ENCODE measurements around the gene SLC13A5. TPM values are rescaled to one million over a fixed set of nuclear protein-coding genes. Genes with fewer than 3 reads are reported as not detected.

Gene SLC13A5
- total RNA-seq, 1 experiment from 2014 or later = 0.07 TPM

GRCh38 chr17:6698004-6698403 is 15.2 kb downstream of the SLC13A5 start (continued):
- no peak for TF ChIP-seq FOSL1 (IDR thresholded peaks at IDR 0.05; ENCODE audit: low read depth)
- TF ChIP-seq, protein P1, sequence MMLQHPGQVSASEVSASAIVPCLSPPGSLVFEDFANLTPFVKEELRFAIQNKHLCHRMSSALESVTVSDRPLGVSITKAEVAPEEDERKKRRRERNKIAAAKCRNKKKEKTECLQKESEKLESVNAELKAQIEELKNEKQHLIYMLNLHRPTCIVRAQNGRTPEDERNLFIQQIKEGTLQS (IDR thresholded peaks at IDR 0.05) = no peak
- no peak for TF ChIP-seq JUND (IDR thresholded peaks at IDR 0.05)
- TF ChIP-seq, protein P2, sequence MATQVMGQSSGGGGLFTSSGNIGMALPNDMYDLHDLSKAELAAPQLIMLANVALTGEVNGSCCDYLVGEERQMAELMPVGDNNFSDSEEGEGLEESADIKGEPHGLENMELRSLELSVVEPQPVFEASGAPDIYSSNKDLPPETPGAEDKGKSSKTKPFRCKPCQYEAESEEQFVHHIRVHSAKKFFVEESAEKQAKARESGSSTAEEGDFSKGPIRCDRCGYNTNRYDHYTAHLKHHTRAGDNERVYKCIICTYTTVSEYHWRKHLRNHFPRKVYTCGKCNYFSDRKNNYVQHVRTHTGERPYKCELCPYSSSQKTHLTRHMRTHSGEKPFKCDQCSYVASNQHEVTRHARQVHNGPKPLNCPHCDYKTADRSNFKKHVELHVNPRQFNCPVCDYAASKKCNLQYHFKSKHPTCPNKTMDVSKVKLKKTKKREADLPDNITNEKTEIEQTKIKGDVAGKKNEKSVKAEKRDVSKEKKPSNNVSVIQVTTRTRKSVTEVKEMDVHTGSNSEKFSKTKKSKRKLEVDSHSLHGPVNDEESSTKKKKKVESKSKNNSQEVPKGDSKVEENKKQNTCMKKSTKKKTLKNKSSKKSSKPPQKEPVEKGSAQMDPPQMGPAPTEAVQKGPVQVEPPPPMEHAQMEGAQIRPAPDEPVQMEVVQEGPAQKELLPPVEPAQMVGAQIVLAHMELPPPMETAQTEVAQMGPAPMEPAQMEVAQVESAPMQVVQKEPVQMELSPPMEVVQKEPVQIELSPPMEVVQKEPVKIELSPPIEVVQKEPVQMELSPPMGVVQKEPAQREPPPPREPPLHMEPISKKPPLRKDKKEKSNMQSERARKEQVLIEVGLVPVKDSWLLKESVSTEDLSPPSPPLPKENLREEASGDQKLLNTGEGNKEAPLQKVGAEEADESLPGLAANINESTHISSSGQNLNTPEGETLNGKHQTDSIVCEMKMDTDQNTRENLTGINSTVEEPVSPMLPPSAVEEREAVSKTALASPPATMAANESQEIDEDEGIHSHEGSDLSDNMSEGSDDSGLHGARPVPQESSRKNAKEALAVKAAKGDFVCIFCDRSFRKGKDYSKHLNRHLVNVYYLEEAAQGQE (IDR thresholded peaks at IDR 0.05; ENCODE audit: low read depth) = no peak
- no peak for TF ChIP-seq ZNF274 (IDR thresholded peaks at IDR 0.05; ENCODE audit: low read depth, low read length)
- TF ChIP-seq EZH2phosphoT487 (IDR thresholded peaks at IDR 0.05; ENCODE audit: borderline replicate concordance) = no peak
- TF ChIP-seq TCF7L2 (IDR thresholded peaks at IDR 0.05; ENCODE audit: borderline replicate concordance, extremely low read depth, insufficient read depth, insufficient read length) = no peak
- no peak for TF ChIP-seq EGR1 (IDR thresholded peaks at IDR 0.05; ENCODE audit: low read depth)

DNA sequence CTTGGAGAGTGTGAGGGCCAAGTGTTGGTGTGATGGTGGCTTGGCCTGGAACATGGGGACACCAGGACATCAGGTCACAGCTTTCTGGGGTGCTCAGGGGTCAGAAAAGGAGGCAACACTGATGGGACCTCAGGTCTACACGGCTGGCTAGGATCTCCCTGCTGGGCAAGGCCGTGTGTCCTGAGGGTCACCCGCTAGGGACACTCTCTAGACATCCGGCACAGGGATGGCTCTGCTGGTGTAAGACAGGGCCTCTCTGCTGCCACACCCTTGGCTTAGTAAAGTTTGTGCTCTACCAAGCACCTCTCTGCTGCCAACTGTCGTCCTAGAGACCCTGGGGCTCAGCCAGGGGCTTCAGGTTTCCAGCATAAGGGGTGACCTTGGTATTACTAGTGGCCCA is 16.3 kb downstream of the SLC13A5 start:
- ChIA-PET CTCF (no interaction called here), RAD21 (ENCODE audit: low non-redundant PET in 1 of 2, low total read pairs in 2 of 2, uncharacterized antibody in 2 of 2, unreplicated experiment in 2 of 2) (no interaction called here)
- TF ChIP-seq CTCF (IDR thresholded peaks at IDR 0.05 in 2 of 3, conservative IDR thresholded peaks at IDR 0.05 in 1 of 3; ENCODE audit: borderline replicate concordance in 1 of 3, insufficient read depth in 1 of 3, low read depth in 2 of 3, low read length in 2 of 3) = no peak
- TF ChIP-seq CBX3 (IDR thresholded peaks at IDR 0.05; ENCODE audit: low read depth) = no peak
- no peak for TF ChIP-seq POLR2AphosphoS5 (IDR thresholded peaks at IDR 0.05; ENCODE audit: low read depth, low read length)
- no peak for TF ChIP-seq EZH2 (IDR thresholded peaks at IDR 0.05)
- TF ChIP-seq EZH2phosphoT487 (IDR thresholded peaks at IDR 0.05; ENCODE audit: borderline replicate concordance) = no peak
- TF ChIP-seq SRF (IDR thresholded peaks at IDR 0.05; ENCODE audit: low read depth) = no peak
- no peak for TF ChIP-seq RAD21 (IDR thresholded peaks at IDR 0.05; ENCODE audit: low read depth)
- TF ChIP-seq SP1 (IDR thresholded peaks at IDR 0.05; ENCODE audit: low read depth) = no peak
- no peak for TF ChIP-seq ZFX (IDR thresholded peaks at IDR 0.05)
- TF ChIP-seq, protein P1 (IDR thresholded peaks at IDR 0.05) = no peak
- TF ChIP-seq SIN3A (IDR thresholded peaks at IDR 0.05; ENCODE audit: low read depth) = no peak
- no peak for TF ChIP-seq ZNF274 (IDR thresholded peaks at IDR 0.05; ENCODE audit: low read depth, low read length)
- no peak for TF ChIP-seq FOSL1 (IDR thresholded peaks at IDR 0.05; ENCODE audit: low read depth)
- TF ChIP-seq, protein P3, sequence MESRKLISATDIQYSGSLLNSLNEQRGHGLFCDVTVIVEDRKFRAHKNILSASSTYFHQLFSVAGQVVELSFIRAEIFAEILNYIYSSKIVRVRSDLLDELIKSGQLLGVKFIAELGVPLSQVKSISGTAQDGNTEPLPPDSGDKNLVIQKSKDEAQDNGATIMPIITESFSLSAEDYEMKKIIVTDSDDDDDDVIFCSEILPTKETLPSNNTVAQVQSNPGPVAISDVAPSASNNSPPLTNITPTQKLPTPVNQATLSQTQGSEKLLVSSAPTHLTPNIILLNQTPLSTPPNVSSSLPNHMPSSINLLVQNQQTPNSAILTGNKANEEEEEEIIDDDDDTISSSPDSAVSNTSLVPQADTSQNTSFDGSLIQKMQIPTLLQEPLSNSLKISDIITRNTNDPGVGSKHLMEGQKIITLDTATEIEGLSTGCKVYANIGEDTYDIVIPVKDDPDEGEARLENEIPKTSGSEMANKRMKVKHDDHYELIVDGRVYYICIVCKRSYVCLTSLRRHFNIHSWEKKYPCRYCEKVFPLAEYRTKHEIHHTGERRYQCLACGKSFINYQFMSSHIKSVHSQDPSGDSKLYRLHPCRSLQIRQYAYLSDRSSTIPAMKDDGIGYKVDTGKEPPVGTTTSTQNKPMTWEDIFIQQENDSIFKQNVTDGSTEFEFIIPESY (IDR thresholded peaks at IDR 0.05; ENCODE audit: extremely low read depth, insufficient replicate concordance, low read length) = no peak
- TF ChIP-seq TCF7L2 (IDR thresholded peaks at IDR 0.05; ENCODE audit: borderline replicate concordance, extremely low read depth, insufficient read depth, insufficient read length) = no peak

More for the DNA sequence above, 16.3 kb downstream of the SLC13A5 start:
- Histone ChIP-seq H3K4me1 (ENCODE audit: control insufficient read depth in 1 of 2, insufficient read depth in 2 of 2, low read length in 2 of 2) (no peaks in the 10 kb centered on the region), H3K27me3 (ENCODE audit: insufficient read depth, low read length) (peaks cover 14% of the 10 kb centered on the region; the same call in 1 of the 2 replicates), H2AFZ (ENCODE audit: low read depth, low read length, poor library complexity, severe bottlenecking) (no peak overlapping the region), H3K4me2 (ENCODE audit: low read length) (no peak overlapping the region), H3K79me2 (ENCODE audit: insufficient read depth, low read length) (no peaks in the 10 kb centered on the region), H3K9ac (ENCODE audit: low read length) (no peak overlapping the region), H3K9me2 (ENCODE audit: insufficient read depth) (no peaks in the 10 kb centered on the region), H3K9me3 (ENCODE audit: control insufficient read depth in 1 of 2, insufficient read depth in 1 of 2, low read depth in 1 of 2, low read length in 2 of 2) (no peaks in the 10 kb centered on the region), H3K4me3 (replicated peaks in 1 of 2; ENCODE audit: low read depth in 1 of 2, low read length in 2 of 2) (no peak overlapping the region), H3K27ac (ENCODE audit: low read depth, low read length) (no peak overlapping the region), H3K36me3 (ENCODE audit: control insufficient read depth in 1 of 2, insufficient read depth in 2 of 2, low read length in 2 of 2) (no peaks in the 10 kb centered on the region), H4K20me1 (ENCODE audit: insufficient read depth) (no peaks in the 10 kb centered on the region)
- intact Hi-C loops (cut with micrococcal nuclease) = no loop called here
- DNase-seq (ENCODE audit: low read depth, low spot score) (no peak), ATAC-seq (no peak)
- POLR2A ChIA-PET = no interaction called here
- no TSS peak for BruUV-seq (replicated peaks)
